Measurements from ENCODE around the gene SH3BP4.

The SH3BP4 gene

GRCh38 chr2:235026649-235027557 is 75.1 kb downstream of the SH3BP4 start:
- Histone ChIP-seq H3K9me3 (ENCODE audit: insufficient read depth, low read length, severe bottlenecking) (no peaks in the 10 kb centered on the region), H3K27ac (ENCODE audit: low read length) (no peak overlapping the region), H3K36me3 (ENCODE audit: insufficient read depth, low read length) (no peaks in the 10 kb centered on the region), H3K4me1 (ENCODE audit: insufficient read depth, low read length) (no peaks in the 10 kb centered on the region), H3K9ac (ENCODE audit: low read depth, low read length) (no peak overlapping the region), H2AFZ (ENCODE audit: low read depth, low read length) (no peak overlapping the region), H4K20me1 (ENCODE audit: insufficient read depth, low read length) (no peaks in the 10 kb centered on the region), H3K4me2 (ENCODE audit: insufficient read depth, low read length) (no peak overlapping the region), H3K4me3 (ENCODE audit: low read depth in 1 of 2, low read length in 2 of 2) (no peak overlapping the region), H3K27me3 (ENCODE audit: insufficient read depth, low read length, poor library complexity) (peaks cover 10% of the 10 kb centered on the region), H3K79me2 (ENCODE audit: insufficient read depth, low read length) (no peaks in the 10 kb centered on the region)
- DNase-seq (no peak), ATAC-seq (ENCODE audit: insufficient read depth, low read depth) (no peak)
- TF ChIP-seq CTCF (IDR thresholded peaks at IDR 0.05; ENCODE audit: borderline replicate concordance, extremely low read depth, low read length, poor library complexity, severe bottlenecking): no peak
- no peak for TF ChIP-seq EZH2 (IDR thresholded peaks at IDR 0.05; ENCODE audit: borderline replicate concordance, low read depth, low read length, severe bottlenecking)

GRCh38 chr2:235027558-235028214 is 75.9 kb downstream of the SH3BP4 start:
- ATAC-seq (ENCODE audit: insufficient read depth, low read depth) (no peak), DNase-seq (no peak)
- Histone ChIP-seq H3K4me1 (ENCODE audit: insufficient read depth, low read length) (no peaks in the 10 kb centered on the region), H4K20me1 (ENCODE audit: insufficient read depth, low read length) (no peaks in the 10 kb centered on the region), H3K4me2 (ENCODE audit: insufficient read depth, low read length) (no peak overlapping the region), H3K9me3 (ENCODE audit: insufficient read depth, low read length, severe bottlenecking) (no peaks in the 10 kb centered on the region), H3K4me3 (ENCODE audit: low read depth in 1 of 2, low read length in 2 of 2) (no peak overlapping the region), H2AFZ (ENCODE audit: low read depth, low read length) (no peak overlapping the region), H3K27ac (ENCODE audit: low read length) (no peak overlapping the region), H3K9ac (ENCODE audit: low read depth, low read length) (no peak overlapping the region), H3K79me2 (ENCODE audit: insufficient read depth, low read length) (no peaks in the 10 kb centered on the region), H3K36me3 (ENCODE audit: insufficient read depth, low read length) (no peaks in the 10 kb centered on the region), H3K27me3 (ENCODE audit: insufficient read depth, low read length, poor library complexity) (peaks cover 10% of the 10 kb centered on the region)
- TF ChIP-seq EZH2 (IDR thresholded peaks at IDR 0.05; ENCODE audit: borderline replicate concordance, low read depth, low read length, severe bottlenecking) (no peak), CTCF (IDR thresholded peaks at IDR 0.05; ENCODE audit: borderline replicate concordance, extremely low read depth, low read length, poor library complexity, severe bottlenecking) (no peak)

- Histone ChIP-seq H3K4me3 (ENCODE audit: low read depth in 1 of 2, low read length in 2 of 2) (no peak overlapping the region), H4K20me1 (ENCODE audit: insufficient read depth, low read length) (no peaks in the 10 kb centered on the region), H2AFZ (ENCODE audit: low read depth, low read length) (no peak overlapping the region), H3K27me3 (ENCODE audit: insufficient read depth, low read length, poor library complexity) (peaks cover 18% of the 10 kb centered on the region), H3K27ac (ENCODE audit: low read length) (no peak overlapping the region), H3K9me3 (ENCODE audit: insufficient read depth, low read length, severe bottlenecking) (no peaks in the 10 kb centered on the region), H3K4me2 (ENCODE audit: insufficient read depth, low read length) (no peak overlapping the region), H3K79me2 (ENCODE audit: insufficient read depth, low read length) (no peaks in the 10 kb centered on the region), H3K4me1 (ENCODE audit: insufficient read depth, low read length) (no peaks in the 10 kb centered on the region), H3K9ac (ENCODE audit: low read depth, low read length) (no peak overlapping the region), H3K36me3 (ENCODE audit: insufficient read depth, low read length) (no peaks in the 10 kb centered on the region)
- DNase-seq (no peak), ATAC-seq (ENCODE audit: insufficient read depth, low read depth) (no peak)
- TF ChIP-seq CTCF (IDR thresholded peaks at IDR 0.05; ENCODE audit: borderline replicate concordance, extremely low read depth, low read length, poor library complexity, severe bottlenecking) (no peak), EZH2 (IDR thresholded peaks at IDR 0.05; ENCODE audit: borderline replicate concordance, low read depth, low read length, severe bottlenecking) (no peak)
These were observed 76.8 kb downstream of the SH3BP4 start for GRCh38 chr2:235028646-235029045.

Measured in DND-41 (cell line).